Muscle layer of colon (tissue), 2 donors: ENCODE data around the gene RNMT.

Experiments
- H3K27ac ChIP-seq: one replicate; pipeline ENCODE4 v1.7.0; 2013; ENCODE audit warnings: low read depth, mild to moderate bottlenecking, low read length, moderate library complexity
- H3K27me3 ChIP-seq, 2 donors: one replicate each; pipeline ENCODE4 v1.7.0; 2013; ENCODE audit warnings: low read length in 2 of 2, mild to moderate bottlenecking in 2 of 2; ENCODE audit not compliant: insufficient read depth in 2 of 2, control insufficient read depth in 1 of 2
- H3K36me3 ChIP-seq: one replicate; pipeline ENCODE4 v1.7.0; 2013; ENCODE audit warnings: mild to moderate bottlenecking, low read length; ENCODE audit not compliant: insufficient read depth
- H3K4me1 ChIP-seq: one replicate; pipeline ENCODE4 v1.7.0; 2013; ENCODE audit warnings: mild to moderate bottlenecking, low read length; ENCODE audit not compliant: insufficient read depth
- H3K4me3 ChIP-seq, 2 donors: one replicate each; pipeline ENCODE4 v1.7.0; 2013; ENCODE audit warnings: low read length in 2 of 2, low read depth in 1 of 2, mild to moderate bottlenecking in 1 of 2, moderate library complexity in 1 of 2
- H3K9ac ChIP-seq: one replicate; pipeline ENCODE4 v1.7.0; 2013; ENCODE audit warnings: low read length
- H3K9me3 ChIP-seq: one replicate; pipeline ENCODE4 v1.7.0; 2013; ENCODE audit warnings: mild to moderate bottlenecking, low read length
- donor health status: abdominal sarcoma.
- donor health status: Adenocarcinoma of cecum.

Gene RNMT

DNA sequence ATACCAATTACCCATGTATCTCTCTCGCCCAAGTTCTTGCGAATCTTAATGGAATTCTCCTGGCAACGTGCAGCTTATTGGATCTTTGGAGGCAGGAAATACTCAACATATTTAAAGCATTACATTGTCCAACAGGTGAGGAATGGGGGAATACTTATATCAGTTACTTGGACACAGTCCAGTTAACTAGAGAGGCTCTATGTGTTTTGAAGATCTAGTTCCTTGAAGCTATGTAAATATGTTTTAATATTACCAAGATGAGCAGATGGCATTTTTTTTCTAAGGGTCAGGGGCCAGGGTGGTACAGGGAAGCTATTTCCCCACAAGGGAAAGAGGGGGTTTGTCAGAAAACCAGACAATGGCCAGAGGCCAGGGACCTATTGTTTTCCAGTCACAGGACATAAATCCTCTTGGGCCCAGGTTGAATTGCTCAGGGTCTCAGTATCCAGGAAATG is 70.7 kb downstream of the RNMT start:
- Histone ChIP-seq H3K27ac (no peak overlapping the region), H3K9ac (no peak overlapping the region)

DNA sequence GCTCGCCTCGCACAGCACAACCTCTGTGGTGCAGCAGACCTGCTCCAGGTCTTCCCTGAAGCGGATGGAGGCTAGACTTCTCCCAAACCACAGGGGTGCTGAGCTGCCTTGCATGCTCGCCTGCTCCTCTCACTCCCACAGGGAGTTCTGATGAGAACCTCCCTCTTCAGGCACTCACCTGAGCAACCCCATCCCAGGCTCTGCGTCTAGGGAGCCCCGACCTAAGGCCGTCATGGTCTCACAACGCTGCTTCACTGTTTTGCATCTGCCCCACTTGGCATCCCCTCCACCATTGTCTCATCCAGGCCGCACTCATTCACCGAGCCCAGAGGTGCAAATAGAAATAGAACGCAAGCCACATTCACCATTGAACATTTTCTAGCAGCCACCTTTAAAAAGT is 72.9 kb downstream of the RNMT start:
- H3K4me3 ChIP-seq = no peak overlapping the region
- H3K9ac ChIP-seq = no peak overlapping the region
- no peaks in the 10 kb centered on the region for H3K9me3 ChIP-seq
- peaks cover 0 to 8% of the 10 kb centered on the region in 2 donors for H3K27me3 ChIP-seq
- H3K27ac ChIP-seq = no peak overlapping the region
- no peaks in the 10 kb centered on the region for H3K36me3 ChIP-seq
- H3K4me1 ChIP-seq = no peaks in the 10 kb centered on the region

More for the DNA sequence above, 70.7 kb downstream of the RNMT start:
- Histone ChIP-seq H3K36me3 (no peaks in the 10 kb centered on the region), H3K27me3 (peaks cover 0 to 8% of the 10 kb centered on the region in 2 donors), H3K4me1 (no peaks in the 10 kb centered on the region), H3K9me3 (no peaks in the 10 kb centered on the region), H3K4me3 (no peak overlapping the region)

DNA sequence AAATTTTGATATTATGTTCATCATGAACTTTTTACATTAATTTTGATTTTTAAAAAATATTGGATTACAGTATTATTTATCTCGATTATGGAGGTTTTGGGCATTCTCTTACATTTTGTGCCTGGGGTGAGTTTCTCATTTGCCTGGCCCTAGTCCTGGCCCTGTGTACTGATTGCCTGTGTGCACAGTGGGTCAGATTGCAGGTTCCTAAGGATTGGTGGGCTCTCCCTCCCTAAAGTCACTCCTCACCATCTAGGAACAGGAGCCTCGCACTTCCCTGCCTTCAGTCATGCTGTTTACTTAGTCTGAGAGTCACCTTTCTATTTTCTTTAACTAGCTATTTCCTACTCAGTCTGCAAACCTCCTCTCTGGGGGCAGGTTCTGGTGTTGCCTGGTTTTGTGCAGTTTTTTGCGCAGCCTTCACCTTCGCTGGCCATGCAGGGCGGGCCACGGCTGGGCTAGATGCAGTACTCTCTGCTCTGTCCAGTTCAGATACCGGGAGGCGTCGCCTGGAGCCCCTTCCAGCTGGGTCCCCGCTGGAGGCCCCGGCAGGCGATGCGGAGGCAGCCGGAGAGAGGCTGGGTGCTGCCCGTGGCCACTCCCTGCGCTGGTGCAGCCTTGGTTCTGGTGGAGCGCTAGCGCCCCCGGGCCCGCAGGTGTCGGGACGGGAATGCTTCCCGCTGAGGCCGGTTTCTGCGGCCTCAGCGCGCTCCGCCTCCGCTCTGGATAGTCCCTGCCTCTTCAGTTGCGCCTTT is 74.2 kb downstream of the RNMT start:
- H3K9me3 ChIP-seq = no peaks in the 10 kb centered on the region
- no peaks in the 10 kb centered on the region for H3K4me1 ChIP-seq
- no peak overlapping the region for H3K9ac ChIP-seq
- H3K27me3 ChIP-seq = peaks cover 0 to 8% of the 10 kb centered on the region in 2 donors
- H3K4me3 ChIP-seq = peak overlapping the region in 1 of 2 donors; percentile 51
- no peak overlapping the region for H3K27ac ChIP-seq
- H3K36me3 ChIP-seq = no peaks in the 10 kb centered on the region

DNA sequence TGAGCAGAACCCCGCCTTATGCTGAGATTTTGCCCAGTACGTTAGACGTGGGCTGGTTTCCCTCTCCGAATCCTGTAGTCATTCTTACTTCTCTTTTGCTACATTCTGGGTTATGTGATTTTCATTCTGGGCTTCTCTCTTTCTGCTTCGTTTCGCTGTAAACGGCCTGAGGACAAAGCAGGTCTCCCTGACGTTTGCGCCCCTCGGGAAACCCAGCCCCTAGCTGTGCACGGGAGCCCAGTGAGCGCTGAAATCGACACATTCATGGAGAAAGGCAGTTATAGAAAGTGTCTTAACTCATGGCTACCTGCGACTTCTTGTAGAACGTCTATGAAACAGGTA is 74.8 kb downstream of the RNMT start:
- no peak overlapping the region for H3K9ac ChIP-seq
- no peaks in the 10 kb centered on the region for H3K4me1 ChIP-seq
- no peaks in the 10 kb centered on the region for H3K9me3 ChIP-seq
- no peaks in the 10 kb centered on the region for H3K36me3 ChIP-seq
- H3K4me3 ChIP-seq = peak overlapping the region in 1 of 2 donors; percentile 51
- H3K27me3 ChIP-seq = peaks cover 0 to 8% of the 10 kb centered on the region in 2 donors
- H3K27ac ChIP-seq = no peak overlapping the region

DNA sequence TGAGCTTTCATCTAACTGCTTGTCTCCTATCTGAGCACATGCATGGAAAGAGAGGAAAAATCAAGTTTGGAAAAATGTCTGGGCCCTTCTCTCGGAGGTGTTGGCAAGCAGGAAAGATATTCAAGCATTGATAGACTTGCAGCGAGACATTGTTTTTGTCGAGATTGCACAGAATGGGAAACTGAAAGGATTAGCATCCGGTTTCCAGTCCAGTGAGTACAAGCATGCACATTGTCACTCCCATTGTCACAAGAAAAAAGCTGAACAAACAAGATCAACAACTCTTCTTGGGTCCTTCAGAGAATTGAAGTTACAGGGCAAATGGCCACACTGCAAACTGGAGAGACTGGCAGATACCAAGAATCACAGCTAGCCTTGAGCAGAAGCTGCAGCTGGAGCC is 77.8 kb downstream of the RNMT start:
- Histone ChIP-seq H3K4me3 (no peak overlapping the region), H3K9me3 (no peaks in the 10 kb centered on the region), H3K27ac (no peak overlapping the region), H3K9ac (no peak overlapping the region), H3K4me1 (no peaks in the 10 kb centered on the region), H3K27me3 (peaks cover 0 to 1% of the 10 kb centered on the region in 2 donors), H3K36me3 (no peaks in the 10 kb centered on the region)

DNA sequence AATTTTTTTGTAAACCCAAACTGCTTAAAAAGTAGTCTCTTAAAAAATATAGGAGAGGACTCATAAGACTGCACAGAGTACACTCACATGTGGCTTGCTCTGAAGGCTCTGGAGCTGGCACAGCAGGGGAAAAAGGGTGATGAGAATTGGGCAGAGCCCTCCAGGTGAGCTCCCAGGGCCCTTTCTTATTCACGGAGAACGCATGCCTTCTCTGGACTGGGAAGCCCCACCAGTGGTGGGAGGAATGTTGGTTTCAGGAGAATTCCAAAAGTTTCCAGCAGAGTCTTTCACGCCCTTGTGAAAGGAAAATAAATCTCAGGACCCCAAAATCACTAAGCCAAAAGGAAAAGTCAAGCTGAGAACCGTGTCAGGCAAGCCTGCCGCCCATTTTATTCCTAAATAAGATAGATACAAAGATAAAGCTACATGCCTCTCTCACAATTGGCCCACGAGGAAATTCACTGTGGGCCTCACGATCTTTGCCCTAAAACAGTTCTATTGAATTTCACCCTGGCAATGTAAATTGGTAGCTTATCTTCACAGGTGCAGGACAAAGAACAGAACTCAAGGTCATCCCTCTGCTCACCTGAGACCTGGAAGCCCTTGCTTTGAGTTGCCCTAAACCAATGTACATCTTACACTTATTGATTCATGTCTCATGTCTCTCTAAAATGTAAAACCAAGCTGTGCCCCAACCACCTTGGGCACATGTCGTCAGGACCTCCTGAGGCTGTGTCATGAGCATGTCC is 82.0 kb downstream of the RNMT start:
- H3K27ac ChIP-seq = no peak overlapping the region
- H3K27me3 ChIP-seq = no peaks in the 10 kb centered on the region
- no peaks in the 10 kb centered on the region for H3K9me3 ChIP-seq
- H3K4me1 ChIP-seq = no peaks in the 10 kb centered on the region
- H3K4me3 ChIP-seq = no peak overlapping the region
- no peaks in the 10 kb centered on the region for H3K36me3 ChIP-seq
- H3K9ac ChIP-seq = no peak overlapping the region

DNA sequence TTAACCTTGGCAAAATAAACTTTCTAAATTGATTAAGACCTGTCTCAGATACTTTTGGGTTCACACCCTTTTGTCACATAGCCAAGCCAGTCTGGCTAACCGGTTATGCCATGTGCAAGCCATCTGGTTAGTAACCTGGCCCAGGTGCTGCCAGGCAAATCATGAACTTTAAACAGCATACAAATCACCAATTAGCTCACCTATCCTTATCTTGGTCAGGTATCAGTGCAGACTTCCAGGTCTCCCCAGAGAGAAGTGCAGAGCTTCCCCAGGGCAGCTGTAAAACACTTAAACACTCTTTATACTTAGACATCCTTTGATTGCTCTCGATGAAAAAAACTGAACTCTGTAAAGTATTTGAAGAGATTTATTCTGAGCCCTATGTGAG is 82.6 kb downstream of the RNMT start:
- no peak overlapping the region for H3K27ac ChIP-seq
- H3K9ac ChIP-seq = no peak overlapping the region
- no peaks in the 10 kb centered on the region for H3K4me1 ChIP-seq
- H3K27me3 ChIP-seq = no peaks in the 10 kb centered on the region
- H3K36me3 ChIP-seq = no peaks in the 10 kb centered on the region
- H3K9me3 ChIP-seq = no peaks in the 10 kb centered on the region
- no peak overlapping the region for H3K4me3 ChIP-seq

DNA sequence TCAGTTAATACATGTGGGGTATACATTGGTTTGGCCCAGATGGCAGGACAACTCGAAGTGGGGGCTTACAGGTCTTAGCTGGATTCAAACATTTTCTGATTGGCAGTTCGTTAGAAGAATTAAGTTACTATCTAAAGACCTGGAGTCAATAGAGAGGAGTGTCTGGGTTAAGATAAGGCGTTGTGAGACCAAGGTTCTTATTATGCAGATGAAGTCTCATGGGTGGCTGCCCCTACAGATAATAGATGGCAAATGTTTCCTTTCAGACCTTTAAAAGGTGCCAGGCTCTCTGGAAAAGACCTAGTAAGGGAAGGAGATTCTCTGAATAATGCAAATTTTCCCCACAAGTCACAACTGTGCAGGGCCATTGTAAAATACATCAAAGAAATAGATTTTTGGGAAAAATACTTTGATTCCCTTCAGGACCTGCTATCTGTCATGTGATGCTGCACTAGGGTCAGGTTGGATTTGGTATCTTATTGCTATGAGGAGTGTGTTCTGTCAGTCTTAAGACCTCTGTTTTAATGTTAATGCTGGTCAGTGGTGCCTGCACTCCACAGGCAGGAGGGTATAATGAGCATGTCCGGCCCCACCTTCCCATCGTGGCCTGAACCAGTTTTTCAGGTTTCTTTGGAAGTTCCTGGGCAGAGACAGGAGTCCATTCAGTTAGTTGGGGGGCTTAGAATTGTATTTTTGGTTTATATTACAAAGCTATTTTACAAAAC is 83.2 kb downstream of the RNMT start:
- H3K27ac ChIP-seq = no peak overlapping the region
- H3K4me3 ChIP-seq = no peak overlapping the region
- no peaks in the 10 kb centered on the region for H3K4me1 ChIP-seq
- no peak overlapping the region for H3K9ac ChIP-seq
- no peaks in the 10 kb centered on the region for H3K36me3 ChIP-seq
- no peaks in the 10 kb centered on the region for H3K27me3 ChIP-seq
- no peaks in the 10 kb centered on the region for H3K9me3 ChIP-seq

DNA sequence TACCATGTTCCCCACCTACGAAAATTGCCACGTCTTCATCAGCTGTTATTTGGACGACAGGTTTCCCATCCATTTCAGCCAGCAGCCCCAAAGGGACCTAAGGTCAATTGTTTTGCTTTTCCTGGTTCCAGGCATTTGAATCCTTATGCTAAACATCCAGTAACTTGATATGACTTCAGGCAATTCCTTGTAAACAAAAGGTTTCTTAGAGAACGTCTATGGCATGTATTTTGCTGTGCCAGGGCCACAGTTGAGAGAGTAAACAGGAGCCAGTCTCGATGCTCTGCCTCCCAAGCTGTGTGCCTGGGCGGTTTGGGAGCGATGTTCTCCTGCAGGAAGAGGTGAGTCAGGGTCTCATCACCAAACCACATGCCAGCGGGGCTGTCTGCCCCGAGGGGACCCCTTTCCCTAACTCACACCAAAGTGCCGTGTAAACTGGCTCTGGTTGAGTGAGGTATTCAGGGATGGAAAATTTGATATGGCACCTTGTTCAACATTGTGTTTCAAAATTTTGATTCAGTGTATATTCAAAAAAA is 84.5 kb downstream of the RNMT start:
- Histone ChIP-seq H3K27me3 (no peaks in the 10 kb centered on the region), H3K4me1 (no peaks in the 10 kb centered on the region), H3K4me3 (no peak overlapping the region), H3K36me3 (no peaks in the 10 kb centered on the region), H3K27ac (no peak overlapping the region), H3K9me3 (no peaks in the 10 kb centered on the region), H3K9ac (no peak overlapping the region)

DNA sequence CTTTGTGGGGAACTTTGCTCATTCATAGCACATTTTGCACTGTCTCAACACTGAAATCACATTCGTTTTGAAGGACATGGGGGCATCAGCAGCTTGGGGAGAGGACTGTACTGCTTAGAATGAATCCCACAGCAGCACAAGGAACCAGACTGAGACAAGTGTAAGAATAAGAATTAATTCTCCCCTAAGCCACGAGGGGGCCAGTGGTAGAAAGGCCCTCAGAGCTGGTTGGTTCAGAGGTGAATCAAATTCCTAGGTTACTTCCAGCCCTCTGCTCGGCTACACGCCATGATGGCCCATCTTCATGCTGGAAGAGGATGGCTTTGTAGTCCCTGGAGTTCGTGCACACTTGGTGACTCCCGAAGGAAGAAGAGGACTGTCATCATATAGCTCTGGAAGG is 85.5 kb downstream of the RNMT start:
- no peaks in the 10 kb centered on the region for H3K4me1 ChIP-seq
- no peak overlapping the region for H3K9ac ChIP-seq
- H3K4me3 ChIP-seq = no peak overlapping the region
- no peak overlapping the region for H3K27ac ChIP-seq
- no peaks in the 10 kb centered on the region for H3K36me3 ChIP-seq
- H3K27me3 ChIP-seq = no peaks in the 10 kb centered on the region
- no peaks in the 10 kb centered on the region for H3K9me3 ChIP-seq

DNA sequence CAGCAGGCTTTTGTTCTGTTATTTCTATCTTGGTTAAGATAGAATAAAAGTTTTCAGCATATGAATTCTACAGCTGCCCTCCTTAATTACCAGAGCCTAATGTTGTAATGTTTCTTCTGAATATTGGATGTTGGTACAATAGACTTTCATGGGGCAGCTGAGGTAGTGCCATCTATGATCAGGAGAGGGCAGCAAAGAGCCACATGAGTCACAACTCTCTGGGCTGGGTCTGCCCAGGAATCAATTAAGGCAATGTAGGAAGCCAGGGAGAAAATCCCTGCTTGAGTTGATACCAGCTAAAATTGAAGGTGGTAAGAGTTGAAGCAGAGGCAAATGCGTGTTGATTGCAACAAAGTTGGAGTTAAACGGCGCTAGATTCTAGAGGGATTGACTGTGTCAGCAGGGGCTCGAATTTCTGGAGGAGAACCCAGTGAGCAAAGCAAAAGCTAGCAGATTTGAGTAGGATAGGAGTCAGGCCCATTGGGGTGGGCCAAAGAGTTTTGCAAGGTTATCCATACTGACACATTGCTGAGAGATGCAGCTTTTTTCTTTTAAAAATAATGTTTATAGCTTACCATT is 86.9 kb downstream of the RNMT start:
- Histone ChIP-seq H3K27me3 (no peaks in the 10 kb centered on the region), H3K27ac (no peak overlapping the region), H3K36me3 (no peaks in the 10 kb centered on the region), H3K9ac (no peak overlapping the region), H3K4me1 (no peaks in the 10 kb centered on the region), H3K4me3 (no peak overlapping the region), H3K9me3 (no peaks in the 10 kb centered on the region)
